Fibroblast of peridontal ligament (primary cell): Measurements from ENCODE around the gene RPL3.

Source experiments
- DNase-seq: peaks from one replicate; pipeline ENCODE4 v3.0.0-alpha.2; 2010; ENCODE audit errors: extremely low read depth

The RPL3 gene

GRCh38 chr22:39299829-39300178, 19.6 kb downstream of the RPL3 start:
- no peak for DNase-seq

- no peak for DNase-seq
Observed at GRCh38 chr22:39298241-39298987, 21.0 kb downstream of the RPL3 start.

GRCh38 chr22:39297490-39298240, 21.8 kb downstream of the RPL3 start:
- DNase-seq, result no peak

GRCh38 chr22:39296981-39297489, 22.4 kb downstream of the RPL3 start:
- DNase-seq, result no peak

- no peak for DNase-seq
Observed at GRCh38 chr22:39296535-39296934, 22.9 kb downstream of the RPL3 start.

- no peak for DNase-seq
Observed at GRCh38 chr22:39294571-39295468, 24.6 kb downstream of the RPL3 start.

GRCh38 chr22:39293766-39294368, 25.6 kb downstream of the RPL3 start:
- no peak for DNase-seq

GRCh38 chr22:39292561-39293074, 26.8 kb downstream of the RPL3 start:
- peak; percentile 68 for DNase-seq

GRCh38 chr22:39292031-39292462, 27.4 kb downstream of the RPL3 start:
- no peak for DNase-seq

GRCh38 chr22:39291523-39291922, 27.9 kb downstream of the RPL3 start:
- no peak for DNase-seq

- DNase-seq, result no peak
Observed at GRCh38 chr22:39290724-39291161, 28.7 kb downstream of the RPL3 start.

- no peak for DNase-seq
Observed at GRCh38 chr22:39289975-39290720, 29.3 kb downstream of the RPL3 start.

GRCh38 chr22:39289533-39289932, 29.9 kb downstream of the RPL3 start:
- DNase-seq, result no peak

GRCh38 chr22:39288135-39288898, 31.1 kb downstream of the RPL3 start:
- no peak for DNase-seq

- peak; percentile 39 for DNase-seq
Observed at GRCh38 chr22:39287076-39287725, 32.2 kb downstream of the RPL3 start.

- no peak for DNase-seq
Observed at GRCh38 chr22:39284983-39285382, 34.4 kb downstream of the RPL3 start.

- no peak for DNase-seq
Observed at GRCh38 chr22:39284142-39284980, 35.1 kb downstream of the RPL3 start.
